ENCODE data around the gene URM1.

Gene URM1

DNA sequence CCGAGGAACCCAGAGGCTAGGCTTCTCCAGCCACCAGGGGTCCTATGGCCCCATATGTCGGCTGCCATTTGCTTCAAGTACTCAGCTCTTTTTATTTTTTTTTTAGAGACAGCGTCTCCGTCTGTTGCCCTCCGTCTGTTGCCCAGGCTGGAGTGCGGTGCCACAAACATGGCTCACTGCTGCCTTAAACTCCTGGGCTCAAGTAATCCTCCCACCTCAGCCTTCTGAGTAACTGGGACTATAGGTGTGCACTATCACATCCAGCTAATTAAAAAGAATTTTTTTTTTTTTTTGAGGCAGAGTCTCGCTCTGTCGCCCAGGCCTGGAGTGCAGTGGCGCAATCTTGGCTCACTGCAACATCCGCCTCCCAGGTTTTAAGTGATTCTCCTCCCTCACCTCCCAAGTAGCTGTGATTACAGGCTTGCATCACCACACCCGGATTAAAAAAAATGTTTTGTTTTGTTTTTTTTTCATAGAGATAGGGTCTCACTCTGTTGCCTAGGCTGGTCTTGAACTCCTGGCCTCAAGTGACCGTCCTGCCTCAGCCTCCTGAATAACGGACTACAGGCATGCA, 58.4 kb downstream of the URM1 start:
- no peak for DNase-seq (ENCODE audit: low spot score)

GRCh38 chr9:128431207-128431606, 60.0 kb downstream of the URM1 start:
- no peak for DNase-seq (ENCODE audit: low spot score)

- DNase-seq (ENCODE audit: low spot score): no peak
These were observed 63.2 kb downstream of the URM1 start for GRCh38 chr9:128434340-128434739.

GRCh38 chr9:128435611-128436010, 64.4 kb downstream of the URM1 start:
- no peak for DNase-seq (ENCODE audit: low spot score)

- peak; percentile 87 for DNase-seq (ENCODE audit: low spot score)
These were observed 67.4 kb downstream of the URM1 start for GRCh38 chr9:128438343-128439109.

DNA sequence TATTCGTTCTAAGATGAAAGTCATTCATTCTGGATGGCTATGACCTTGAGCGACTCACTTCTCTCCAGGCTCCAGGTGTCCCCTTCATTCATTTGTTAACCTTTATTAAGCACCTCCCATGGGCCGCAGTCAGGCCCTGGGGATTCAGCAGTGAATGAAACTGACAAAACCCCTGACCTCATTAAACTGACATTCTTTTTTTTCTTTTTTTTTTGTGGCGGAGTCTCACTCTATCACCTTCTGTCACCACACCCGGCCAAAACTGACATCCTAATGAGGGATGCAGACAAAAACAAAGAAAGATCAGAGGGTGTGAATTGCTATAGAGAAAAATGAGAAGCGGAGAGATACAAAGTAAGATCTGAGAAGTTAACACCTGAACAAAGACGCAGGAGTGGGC, 68.1 kb downstream of the URM1 start:
- no peak for DNase-seq (ENCODE audit: low spot score)
